WTC11 (cell line): ENCODE results near the gene CD44. TPM values are rescaled to one million over a fixed set of nuclear protein-coding genes. Genes with fewer than 3 reads are reported as not detected.

Experiments used
- ATAC-seq: fragments of 200-7000 bp; cut with Tn5 transposase; 2 replicates; pipeline ENCODE4 v1.10.0; 2021; ENCODE audit warnings: mild to moderate bottlenecking, moderate library complexity
- CTCF ChIA-PET: fragments of 300-600 bp; sonication (Branson Sonifier 250); formaldehyde crosslinking; loops from one replicate; lab custom pipeline; 2021; ENCODE audit warnings: antibody characterized with exemption; lab: Charles Lee
- POLR2A ChIA-PET: fragments of 350-600 bp; sonication (Branson Sonifier 250); formaldehyde crosslinking; loops from one replicate; lab custom pipeline; 2021; ENCODE audit warnings: antibody characterized with exemption; lab: Charles Lee
- DNase-seq: peaks from one replicate; pipeline ENCODE4 v3.0.0; 2021; ENCODE audit warnings: low spot score
- H3K27ac Mint-ChIP-seq: 2 replicates; pipeline ENCODE4 v1.8.0; 2021; ENCODE audit warnings: mixed read lengths
- H3K27me3 Mint-ChIP-seq: 2 replicates; pipeline ENCODE4 v1.8.0; 2021; ENCODE audit warnings: low read depth, mild to moderate bottlenecking, moderate library complexity, mixed read lengths
- H3K36me3 Mint-ChIP-seq: 2 replicates; pipeline ENCODE4 v1.8.0; 2021; ENCODE audit warnings: mixed read lengths
- H3K4me1 Mint-ChIP-seq: 2 replicates; pipeline ENCODE4 v1.8.0; 2022; ENCODE audit warnings: mixed read lengths
- H3K4me3 Mint-ChIP-seq: 2 replicates; pipeline ENCODE4 v1.8.0; 2021; ENCODE audit warnings: mild to moderate bottlenecking, moderate library complexity, mixed read lengths
- H3K9me3 Mint-ChIP-seq: 2 replicates; pipeline ENCODE4 v1.8.0; 2021; ENCODE audit warnings: mixed read lengths
- E2F1 ChIP-seq: sonication (generic); formaldehyde crosslinking; IDR thresholded peaks from 2 replicates; pipeline ENCODE4 v1.8.0; 2022; ENCODE audit warnings: mild to moderate bottlenecking, missing genetic modification reagents
- E2F5 ChIP-seq: sonication (generic); formaldehyde crosslinking; IDR thresholded peaks from 2 replicates; pipeline ENCODE4 v1.8.1; 2022; ENCODE audit warnings: mild to moderate bottlenecking, moderate library complexity, missing genetic modification reagents
- ELF4 ChIP-seq: sonication (generic); formaldehyde crosslinking; IDR thresholded peaks from 2 replicates; pipeline ENCODE4 v1.8.1; 2022; ENCODE audit warnings: low read depth, mild to moderate bottlenecking, moderate library complexity, missing genetic modification reagents
- ERG ChIP-seq: fragments of 250-450 bp; sonication (Bioruptor Pico); IDR thresholded peaks from 2 replicates; pipeline ENCODE4 v1.8.0; 2021; ENCODE audit warnings: mild to moderate bottlenecking
- ETV6 ChIP-seq: sonication (generic); formaldehyde crosslinking; IDR thresholded peaks from 2 replicates; pipeline ENCODE4 v1.8.1; 2022; ENCODE audit warnings: mild to moderate bottlenecking, missing genetic modification reagents
- HMGA2 ChIP-seq: fragments of 250-450 bp; sonication (Bioruptor Pico); IDR thresholded peaks from 2 replicates; pipeline ENCODE4 v1.4.0; 2021; ENCODE audit warnings: mild to moderate bottlenecking, moderate library complexity
- HMGXB4 ChIP-seq: sonication (generic); formaldehyde crosslinking; IDR thresholded peaks from 2 replicates; pipeline ENCODE4 v1.8.1; 2023; ENCODE audit warnings: mild to moderate bottlenecking, moderate library complexity, missing genetic modification reagents
- MXD4 ChIP-seq: fragments of 250-450 bp; sonication (Bioruptor Pico); IDR thresholded peaks from 2 replicates; pipeline ENCODE4 v1.8.0; 2021; ENCODE audit warnings: mild to moderate bottlenecking, moderate library complexity, borderline replicate concordance
- NFYB ChIP-seq: sonication (generic); formaldehyde crosslinking; conservative IDR thresholded peaks from 2 replicates; pipeline ENCODE4 v1.8.0; 2022; ENCODE audit warnings: low read depth, missing genetic modification reagents
- NR3C1 ChIP-seq: sonication (generic); formaldehyde crosslinking; conservative IDR thresholded peaks from 2 replicates; pipeline ENCODE4 v1.8.1; 2023; ENCODE audit warnings: low read depth, mild to moderate bottlenecking, missing genetic modification reagents
- PREB ChIP-seq: sonication (generic); formaldehyde crosslinking; IDR thresholded peaks from 2 replicates; pipeline ENCODE4 v1.8.1; 2022; ENCODE audit warnings: mild to moderate bottlenecking, missing genetic modification reagents, moderate library complexity, borderline replicate concordance
- SMAD3 ChIP-seq: sonication (generic); formaldehyde crosslinking; IDR thresholded peaks from 2 replicates; pipeline ENCODE4 v1.8.0; 2022; ENCODE audit warnings: missing genetic modification reagents, mild to moderate bottlenecking, borderline replicate concordance
- SMAD4 ChIP-seq: sonication (generic); formaldehyde crosslinking; IDR thresholded peaks from 2 replicates; pipeline ENCODE4 v1.8.0; 2022; ENCODE audit warnings: mild to moderate bottlenecking, missing genetic modification reagents
- SP1 ChIP-seq: sonication (generic); formaldehyde crosslinking; conservative IDR thresholded peaks from 2 replicates; pipeline ENCODE4 v1.8.1; 2022; ENCODE audit warnings: missing genetic modification reagents
- TEAD1 ChIP-seq: sonication (generic); formaldehyde crosslinking; IDR thresholded peaks from 2 replicates; pipeline ENCODE4 v1.8.0; 2022; ENCODE audit warnings: mild to moderate bottlenecking, missing genetic modification reagents
- USF1 ChIP-seq: sonication (generic); formaldehyde crosslinking; IDR thresholded peaks from 2 replicates; pipeline ENCODE4 v1.8.0; 2022; ENCODE audit warnings: mild to moderate bottlenecking, missing genetic modification reagents
- ZBTB21 ChIP-seq: sonication (generic); formaldehyde crosslinking; IDR thresholded peaks from 2 replicates; pipeline ENCODE4 v1.8.1; 2023; ENCODE audit warnings: mild to moderate bottlenecking, missing genetic modification reagents, borderline replicate concordance
- ZMAT4 ChIP-seq: fragments of 250-450 bp; sonication (Bioruptor Pico); IDR thresholded peaks from 2 replicates; pipeline ENCODE4 v1.9.0; 2021; ENCODE audit warnings: mild to moderate bottlenecking
- ZNF121 ChIP-seq: sonication (generic); formaldehyde crosslinking; IDR thresholded peaks from 2 replicates; pipeline ENCODE4 v1.8.0; 2023; ENCODE audit warnings: missing genetic modification reagents
- ZNF219 ChIP-seq: sonication (generic); formaldehyde crosslinking; IDR thresholded peaks from 2 replicates; pipeline ENCODE4 v1.8.0; 2023; ENCODE audit warnings: missing genetic modification reagents, mild to moderate bottlenecking, borderline replicate concordance
- ZNF232 ChIP-seq: sonication (generic); formaldehyde crosslinking; IDR thresholded peaks from 2 replicates; pipeline ENCODE4 v1.8.0; 2022; ENCODE audit warnings: mild to moderate bottlenecking, missing genetic modification reagents
- ZNF317 ChIP-seq: sonication (generic); formaldehyde crosslinking; IDR thresholded peaks from 2 replicates; pipeline ENCODE4 v1.8.1; 2023; ENCODE audit warnings: low read depth, mild to moderate bottlenecking, moderate library complexity, missing genetic modification reagents, borderline replicate concordance
- ZNF416 ChIP-seq: fragments of 250-450 bp; sonication (Bioruptor Pico); IDR thresholded peaks from 2 replicates; pipeline ENCODE4 v1.9.0; 2021; ENCODE audit warnings: mild to moderate bottlenecking, inconsistent platforms
- ZNF671 ChIP-seq: fragments of 250-450 bp; sonication (Bioruptor Pico); IDR thresholded peaks from 2 replicates; pipeline ENCODE4 v1.8.0; 2021; ENCODE audit warnings: mild to moderate bottlenecking
- ZSCAN18 ChIP-seq: fragments of 250-450 bp; sonication (Bioruptor Pico); IDR thresholded peaks from 2 replicates; pipeline ENCODE4 v2.1.2; 2022; ENCODE audit warnings: mild to moderate bottlenecking, moderate library complexity
- total RNA-seq: library from RNA; stranded (reverse); gene quantifications from 3 replicates; pipeline ENCODE4 v1.2.3, GENCODE V29; 2021

The CD44 gene
- total RNA-seq, 1 experiment from 2014 or later, result 12.0 TPM

- no peak for TF ChIP-seq SMAD4 (CRISPR knock-in tag)
These were observed 41.0 kb upstream of the CD44 start (continued) for GRCh38 chr11:35097814-35098455.

- H3K27ac Mint-ChIP-seq, result no peak overlapping the region
- no peaks in the 10 kb centered on the region for H3K36me3 Mint-ChIP-seq
- no peak for ATAC-seq
- ChIA-PET POLR2A (no interaction called here), CTCF (no interaction called here)
- no peaks in the 10 kb centered on the region for H3K4me1 Mint-ChIP-seq
- DNase-seq, result no peak
- H3K4me3 Mint-ChIP-seq, result no peak overlapping the region
- H3K9me3 Mint-ChIP-seq, result peaks cover 4% of the 10 kb centered on the region; the same call in 1 of the 2 replicates
- TF ChIP-seq ELF4 (CRISPR knock-in tag), result no peak
- no peak for TF ChIP-seq SMAD3 (CRISPR knock-in tag)
- no peak for TF ChIP-seq TEAD1 (CRISPR knock-in tag)
- no peak for TF ChIP-seq NR3C1
- no peak for TF ChIP-seq USF1 (CRISPR knock-in tag)
- no peak for TF ChIP-seq ETV6 (CRISPR knock-in tag)
- no peak for TF ChIP-seq ZNF416 (CRISPR knock-in tag)
- no peak for TF ChIP-seq ZSCAN18 (CRISPR knock-in tag)
- TF ChIP-seq ZNF671 (CRISPR knock-in tag), result no peak
- TF ChIP-seq HMGA2, result no peak
- no peak for TF ChIP-seq PREB (CRISPR knock-in tag)
- no peak for TF ChIP-seq SP1
- TF ChIP-seq ZNF317 (CRISPR knock-in tag), result no peak
- no peak for TF ChIP-seq MXD4 (CRISPR knock-in tag)
- no peak for TF ChIP-seq ZNF219 (CRISPR knock-in tag)
- no peak for TF ChIP-seq E2F1
- no peak for TF ChIP-seq ERG
- H3K27me3 Mint-ChIP-seq, result no peaks in the 10 kb centered on the region
These were observed 40.1 kb upstream of the CD44 start for GRCh38 chr11:35098855-35099254.

- no peak for DNase-seq
- ChIA-PET POLR2A (no interaction called here), CTCF (interaction anchor here (1.1 kb wide), 1 partner anchor 30 kb away, joined by 3 read pairs; no protein-coding TSS in a partner anchor)
- Mint-ChIP-seq H3K4me3 (no peak overlapping the region), H3K36me3 (no peaks in the 10 kb centered on the region), H3K9me3 (peaks cover 4% of the 10 kb centered on the region; the same call in 1 of the 2 replicates), H3K27ac (no peak overlapping the region), H3K4me1 (no peaks in the 10 kb centered on the region), H3K27me3 (no peaks in the 10 kb centered on the region; the same call in 1 of the 2 replicates)
- no peak for ATAC-seq
- TF ChIP-seq ZNF232 (CRISPR knock-in tag) (no peak), NR3C1 (no peak), E2F5 (CRISPR knock-in tag) (no peak), ZBTB21 (CRISPR knock-in tag) (no peak), HMGXB4 (CRISPR knock-in tag) (no peak), NFYB (CRISPR knock-in tag) (no peak), ZMAT4 (no peak), ZNF121 (CRISPR knock-in tag) (no peak), ZNF317 (CRISPR knock-in tag) (no peak), ZNF416 (CRISPR knock-in tag) (no peak)
These were observed 39.5 kb upstream of the CD44 start for GRCh38 chr11:35099278-35100012.
